Measurements from ENCODE around the gene COL27A1.

DNA sequence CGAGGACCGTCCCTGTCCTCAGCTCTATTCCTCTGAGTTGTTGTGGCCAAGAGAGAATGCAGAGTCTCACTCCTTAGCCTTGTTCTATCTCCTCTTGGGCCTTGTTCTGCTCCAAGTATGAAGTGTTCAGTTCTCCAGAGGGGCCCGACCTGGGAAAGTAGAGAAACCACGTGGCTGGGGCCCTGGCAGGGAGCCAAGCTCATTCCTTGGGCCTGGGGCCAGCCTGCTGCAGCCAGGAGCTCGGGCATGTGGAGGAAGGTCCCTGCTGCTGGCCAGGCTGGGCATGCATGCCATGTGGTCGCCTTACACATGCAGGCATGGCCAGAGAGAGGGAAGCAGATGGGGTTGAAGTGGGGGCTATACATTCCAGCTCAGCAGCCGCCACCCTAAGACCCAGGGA, 60.7 kb downstream of the COL27A1 start:
- TF ChIP-seq POLR2A (IDR thresholded peaks at IDR 0.05) (no peak), POLR2AphosphoS5 (IDR thresholded peaks at IDR 0.05) (no peak)
- TF ChIP-seq, protein P1, sequence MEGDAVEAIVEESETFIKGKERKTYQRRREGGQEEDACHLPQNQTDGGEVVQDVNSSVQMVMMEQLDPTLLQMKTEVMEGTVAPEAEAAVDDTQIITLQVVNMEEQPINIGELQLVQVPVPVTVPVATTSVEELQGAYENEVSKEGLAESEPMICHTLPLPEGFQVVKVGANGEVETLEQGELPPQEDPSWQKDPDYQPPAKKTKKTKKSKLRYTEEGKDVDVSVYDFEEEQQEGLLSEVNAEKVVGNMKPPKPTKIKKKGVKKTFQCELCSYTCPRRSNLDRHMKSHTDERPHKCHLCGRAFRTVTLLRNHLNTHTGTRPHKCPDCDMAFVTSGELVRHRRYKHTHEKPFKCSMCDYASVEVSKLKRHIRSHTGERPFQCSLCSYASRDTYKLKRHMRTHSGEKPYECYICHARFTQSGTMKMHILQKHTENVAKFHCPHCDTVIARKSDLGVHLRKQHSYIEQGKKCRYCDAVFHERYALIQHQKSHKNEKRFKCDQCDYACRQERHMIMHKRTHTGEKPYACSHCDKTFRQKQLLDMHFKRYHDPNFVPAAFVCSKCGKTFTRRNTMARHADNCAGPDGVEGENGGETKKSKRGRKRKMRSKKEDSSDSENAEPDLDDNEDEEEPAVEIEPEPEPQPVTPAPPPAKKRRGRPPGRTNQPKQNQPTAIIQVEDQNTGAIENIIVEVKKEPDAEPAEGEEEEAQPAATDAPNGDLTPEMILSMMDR (IDR thresholded peaks at IDR 0.05), result no peak
